Upper lobe of right lung (tissue), 1 donor: ENCODE measurements around the gene C1RL. TPM values are rescaled to one million over a fixed set of nuclear protein-coding genes. Genes with fewer than 3 reads are reported as not detected.
A peak's percentile ranks its signal among the peaks of the same experiment; 100 is the strongest.

Experiments
- ATAC-seq: fragments of 200-7000 bp; cut with Tn5 transposase; one replicate; pipeline ENCODE4 v1.9.1; 2020; ENCODE audit warnings: mild to moderate bottlenecking, moderate library complexity
- DNase-seq: peaks from one replicate; pipeline ENCODE4 v3.0.0-alpha.2; 2020
- H3K27ac ChIP-seq: fragments of 200-600 bp; one replicate; pipeline ENCODE4 v1.8.0; 2022
- H3K27me3 ChIP-seq: fragments of 200-600 bp; one replicate; pipeline ENCODE4 v1.8.0; 2022; ENCODE audit warnings: mild to moderate bottlenecking
- H3K36me3 ChIP-seq: fragments of 200-600 bp; one replicate; pipeline ENCODE4 v1.8.0; 2022
- H3K4me1 ChIP-seq: fragments of 200-600 bp; one replicate; pipeline ENCODE4 v1.8.0; 2022
- H3K4me3 ChIP-seq: fragments of 200-600 bp; one replicate; pipeline ENCODE4 v1.8.0; 2022; ENCODE audit warnings: mild to moderate bottlenecking
- H3K9me3 ChIP-seq: fragments of 200-600 bp; one replicate; pipeline ENCODE4 v1.8.0; 2022
- intact Hi-C: fragments of 100-400 bp; cut with DNase I; formaldehyde crosslinking; loops from one replicate; pipeline ENCODE4 v1.11.0; 2022
- total RNA-seq: library from RNA; stranded (reverse); fragmentation: NEBNext Ultra II Directional; extraction: Animal tissue kit (Norgen Biotek cat#: 25700); gene quantifications from one replicate; pipeline ENCODE4 v1.2.1, GENCODE V29; 2021
- TF ChIP-seq, protein P1 (sequence below): fragments of 200-600 bp; IDR thresholded peaks from one replicate; pipeline ENCODE4 v1.8.0; 2022; ENCODE audit warnings: antibody characterized with exemption
- donor health status: DM: no; HTN: yes; CAD: no; lungs with severe emphysema.

Gene C1RL
- total RNA-seq, 1 donor from 2014 or later = 91.6 TPM

- Histone ChIP-seq H3K9me3 (no peaks in the 10 kb centered on the region), H3K36me3 (peaks cover 12% of the 10 kb centered on the region), H3K27ac (no peak overlapping the region), H3K4me1 (peaks cover 6% of the 10 kb centered on the region), H3K4me3 (no peak overlapping the region), H3K27me3 (no peaks in the 10 kb centered on the region)
- intact Hi-C loops = no loop called here
- ATAC-seq = no peak
- TF ChIP-seq, protein P1, sequence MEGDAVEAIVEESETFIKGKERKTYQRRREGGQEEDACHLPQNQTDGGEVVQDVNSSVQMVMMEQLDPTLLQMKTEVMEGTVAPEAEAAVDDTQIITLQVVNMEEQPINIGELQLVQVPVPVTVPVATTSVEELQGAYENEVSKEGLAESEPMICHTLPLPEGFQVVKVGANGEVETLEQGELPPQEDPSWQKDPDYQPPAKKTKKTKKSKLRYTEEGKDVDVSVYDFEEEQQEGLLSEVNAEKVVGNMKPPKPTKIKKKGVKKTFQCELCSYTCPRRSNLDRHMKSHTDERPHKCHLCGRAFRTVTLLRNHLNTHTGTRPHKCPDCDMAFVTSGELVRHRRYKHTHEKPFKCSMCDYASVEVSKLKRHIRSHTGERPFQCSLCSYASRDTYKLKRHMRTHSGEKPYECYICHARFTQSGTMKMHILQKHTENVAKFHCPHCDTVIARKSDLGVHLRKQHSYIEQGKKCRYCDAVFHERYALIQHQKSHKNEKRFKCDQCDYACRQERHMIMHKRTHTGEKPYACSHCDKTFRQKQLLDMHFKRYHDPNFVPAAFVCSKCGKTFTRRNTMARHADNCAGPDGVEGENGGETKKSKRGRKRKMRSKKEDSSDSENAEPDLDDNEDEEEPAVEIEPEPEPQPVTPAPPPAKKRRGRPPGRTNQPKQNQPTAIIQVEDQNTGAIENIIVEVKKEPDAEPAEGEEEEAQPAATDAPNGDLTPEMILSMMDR = no peak
- DNase-seq = no peak
These were observed 46.0 kb upstream of the C1RL start for GRCh38 chr12:7154901-7155470.

DNA sequence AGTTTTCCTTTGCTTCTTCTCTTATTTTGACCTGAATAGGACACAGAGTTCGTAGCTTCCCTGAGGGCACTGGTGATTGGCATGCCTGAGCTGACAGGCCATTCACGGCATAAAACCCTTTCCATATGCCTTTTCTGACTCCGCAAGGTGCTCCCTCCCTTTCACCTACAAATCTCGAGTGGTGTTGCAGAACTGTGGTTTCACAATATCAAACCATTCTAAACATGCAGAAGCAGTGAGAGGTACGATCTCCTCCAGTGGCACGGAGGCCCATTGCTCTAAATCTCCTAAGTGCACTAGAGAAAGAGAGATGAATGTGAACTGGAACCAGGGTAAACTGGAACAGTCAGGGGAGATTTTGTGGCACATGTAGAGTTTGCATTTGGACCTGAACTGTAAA lies 45.0 kb upstream of the C1RL start:
- Histone ChIP-seq H3K4me3 (no peak overlapping the region), H3K9me3 (no peaks in the 10 kb centered on the region), H3K4me1 (peaks cover 6% of the 10 kb centered on the region), H3K36me3 (peaks cover 21% of the 10 kb centered on the region), H3K27ac (peak overlapping the region; percentile 55), H3K27me3 (no peaks in the 10 kb centered on the region)
- intact Hi-C loops = no loop called here
- peak; percentile 64 for ATAC-seq
- TF ChIP-seq, protein P1 = no peak
- no peak for DNase-seq

- Histone ChIP-seq H3K27me3 (no peaks in the 10 kb centered on the region), H3K36me3 (peaks cover 18% of the 10 kb centered on the region), H3K4me1 (peaks cover 6% of the 10 kb centered on the region), H3K9me3 (no peaks in the 10 kb centered on the region), H3K27ac (peak overlapping the region; percentile 31), H3K4me3 (no peak overlapping the region)
- ATAC-seq (no peak), DNase-seq (no peak)
- intact Hi-C loops = no loop called here
- TF ChIP-seq, protein P1 = no peak
These were observed 43.8 kb upstream of the C1RL start for GRCh38 chr12:7152818-7153217.

DNA sequence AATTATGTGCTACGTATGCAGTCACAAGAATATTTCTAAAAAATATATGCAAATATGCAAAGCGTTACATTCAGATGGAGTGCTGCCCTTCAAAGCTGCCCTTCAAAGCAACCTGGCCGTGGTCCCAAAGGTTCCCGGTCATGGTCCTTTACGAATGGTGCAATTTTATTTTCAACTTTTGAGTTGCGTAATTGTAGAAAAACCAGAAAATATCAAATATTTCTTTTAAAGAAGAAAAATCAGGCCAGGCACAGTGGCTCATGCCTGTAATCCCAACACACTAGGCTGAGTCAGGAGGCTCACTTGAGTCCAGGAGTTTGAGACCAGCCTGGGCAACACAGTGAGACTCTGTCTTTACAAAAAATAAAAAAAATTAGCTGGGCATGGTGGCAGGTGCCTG lies 42.5 kb upstream of the C1RL start:
- H3K27ac ChIP-seq = peak overlapping the region; percentile 58
- no peak for DNase-seq
- no peak for ATAC-seq
- TF ChIP-seq, protein P1 = no peak
- H3K36me3 ChIP-seq = peaks cover 22% of the 10 kb centered on the region
- intact Hi-C loops = no loop called here
- H3K4me3 ChIP-seq = no peak overlapping the region
- no peaks in the 10 kb centered on the region for H3K9me3 ChIP-seq
- peaks cover 6% of the 10 kb centered on the region for H3K4me1 ChIP-seq
- no peaks in the 10 kb centered on the region for H3K27me3 ChIP-seq

- Histone ChIP-seq H3K4me1 (peaks cover 6% of the 10 kb centered on the region), H3K9me3 (no peaks in the 10 kb centered on the region), H3K27ac (peak overlapping the region; percentile 2), H3K4me3 (no peak overlapping the region), H3K36me3 (peaks cover 26% of the 10 kb centered on the region), H3K27me3 (no peaks in the 10 kb centered on the region)
- ATAC-seq (peak; percentile 6), DNase-seq (no peak)
- TF ChIP-seq, protein P1 = no peak
- intact Hi-C loops = no loop called here
These were observed 41.8 kb upstream of the C1RL start for GRCh38 chr12:7150841-7151240.

GRCh38 chr12:7150356-7150755 lies 41.3 kb upstream of the C1RL start:
- Histone ChIP-seq H3K4me3 (no peak overlapping the region), H3K36me3 (peaks cover 26% of the 10 kb centered on the region), H3K27ac (peak overlapping the region; percentile 2), H3K27me3 (no peaks in the 10 kb centered on the region), H3K9me3 (no peaks in the 10 kb centered on the region), H3K4me1 (peaks cover 6% of the 10 kb centered on the region)
- ATAC-seq = no peak
- TF ChIP-seq, protein P1 = no peak
- intact Hi-C loops = no loop called here
- no peak for DNase-seq
